ENCODE measurements around the gene OR6C75. TPM values are rescaled to one million over a fixed set of nuclear protein-coding genes. Genes with fewer than 3 reads are reported as not detected.
"Not testable (repeated sequence)": the region's sequence is repeated elsewhere in the genome, so short reads cannot be mapped to it uniquely, and the experiment has no call there.

The OR6C75 gene
- total RNA-seq, result not detected
- long read RNA-seq, result 0 reads

DNA sequence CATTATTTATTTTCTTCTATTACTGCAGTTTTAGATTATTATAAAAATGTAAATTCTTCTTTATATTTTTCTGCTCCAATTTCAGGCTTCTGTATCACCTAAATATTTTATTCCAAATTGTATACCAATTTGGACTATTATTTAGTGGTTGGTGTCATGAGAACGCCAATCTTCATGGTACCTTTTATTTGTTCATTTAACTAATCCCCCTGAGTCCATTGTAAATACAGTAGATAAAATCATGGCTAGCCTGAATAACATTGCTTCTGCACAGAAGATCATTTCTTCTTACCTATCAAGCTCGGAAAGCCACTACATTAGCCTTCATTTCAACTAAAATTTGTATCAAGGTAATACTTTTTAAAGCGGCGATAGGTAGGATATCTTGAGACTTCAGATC, at the start of gene OR6C75:
OR6C75 (plus strand) TSS at position 301 of the 400 bp plus-strand sequence. CDS start 2,136 bp downstream, outside the sequence.
- DNase-seq, result no peak
- intact Hi-C loops (cut with micrococcal nuclease), result no loop called here
- ATAC-seq, result no peak

DNA sequence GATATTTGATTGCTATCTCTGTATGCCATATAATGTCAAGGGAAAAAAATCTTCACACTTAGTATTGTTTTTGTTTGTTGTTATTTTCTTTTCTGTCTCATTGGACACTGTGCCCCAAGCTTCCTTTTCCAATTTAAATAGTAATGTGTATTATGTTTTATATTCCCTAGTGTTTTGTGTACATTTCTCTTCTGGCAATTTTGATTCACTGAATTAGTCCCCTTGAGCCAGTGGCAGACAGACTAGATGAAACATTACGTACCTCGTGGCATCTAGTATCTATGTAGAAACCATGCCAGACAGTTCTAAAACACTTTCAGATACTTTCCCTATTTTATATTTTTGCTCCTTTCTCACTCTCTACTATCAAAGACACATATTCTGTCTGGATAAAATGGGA, 48.7 kb upstream of the OR6C75 start, which contains the start of gene OR6C1:
OR6C1 (plus strand) TSS at position 301 of the 400 bp plus-strand sequence. CDS start 6,257 bp downstream, outside the sequence.
- DNase-seq, result no peak
- intact Hi-C loops (cut with micrococcal nuclease), result no loop called here
- ATAC-seq, result no peak

DNA sequence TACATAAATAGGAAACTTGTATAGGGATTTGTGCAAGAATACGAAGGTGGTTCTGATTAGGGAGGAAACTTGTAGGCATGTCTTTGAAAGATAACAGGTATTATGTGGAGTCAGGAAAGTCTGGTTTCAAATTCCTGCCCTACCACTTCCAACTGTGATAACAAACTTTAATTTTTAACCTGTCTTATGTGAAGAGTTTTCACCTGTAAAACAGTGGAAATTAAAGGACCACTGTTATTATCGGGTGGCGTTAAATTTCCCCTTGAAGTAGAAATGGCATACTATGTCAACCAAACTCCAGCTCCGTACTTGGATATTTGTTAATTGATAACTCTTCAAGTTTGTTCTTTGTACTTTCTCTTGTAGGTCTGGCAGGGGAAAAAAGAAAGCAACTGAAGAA, 42.6 kb upstream of the OR6C75 start:
- ATAC-seq (no peak), DNase-seq (no peak)
- intact Hi-C loops (cut with micrococcal nuclease), result no loop called here

DNA sequence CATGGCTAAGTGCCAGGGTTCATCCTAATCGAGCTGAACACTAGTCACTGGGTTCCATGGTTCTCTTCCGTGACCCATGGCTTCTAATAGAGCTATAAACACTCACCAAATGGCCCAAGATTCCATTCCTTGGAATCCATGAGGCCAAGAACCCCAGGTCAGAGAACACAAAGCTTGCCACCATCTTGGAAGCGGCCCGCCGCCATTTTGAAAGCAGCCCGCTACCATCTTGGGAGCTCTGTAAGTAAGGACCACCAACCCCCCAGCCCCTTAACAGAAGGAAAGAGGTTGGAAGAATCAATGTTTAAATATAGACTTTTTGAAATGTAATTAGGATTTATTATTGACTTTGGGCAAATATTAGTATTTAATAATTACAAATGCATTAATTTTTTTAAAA, 37.0 kb upstream of the OR6C75 start:
- intact Hi-C loops (cut with micrococcal nuclease); ATAC-seq: not testable (repeated sequence)

DNA sequence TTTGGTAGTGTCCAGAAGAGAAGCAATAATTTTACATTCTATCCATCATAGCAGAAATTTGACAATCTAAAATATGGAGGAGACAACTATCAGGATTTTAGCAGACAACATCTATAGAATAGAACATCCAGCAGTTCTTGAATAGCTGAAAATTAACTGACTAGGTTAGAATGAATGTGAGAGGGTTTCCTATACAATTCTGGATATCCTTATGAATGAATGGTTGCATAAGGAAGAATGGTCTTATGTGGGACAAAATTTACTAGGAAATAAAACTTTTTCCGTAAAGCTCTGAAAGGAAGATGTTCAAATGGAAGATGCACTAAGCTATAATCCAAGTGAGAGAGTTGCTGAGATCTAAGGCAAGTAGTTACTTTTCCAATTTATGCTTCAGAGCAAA, 32.3 kb upstream of the OR6C75 start, which contains the start of gene OR6C3:
OR6C3 (plus strand) TSS at position 301 of the 400 bp plus-strand sequence. CDS start 955 bp downstream, outside the sequence.
- intact Hi-C loops (cut with micrococcal nuclease), result no loop called here
- ATAC-seq, result no peak
- DNase-seq, result no peak

More for the DNA sequence above, 37.0 kb upstream of the OR6C75 start:
- not testable (repeated sequence) for DNase-seq

DNA sequence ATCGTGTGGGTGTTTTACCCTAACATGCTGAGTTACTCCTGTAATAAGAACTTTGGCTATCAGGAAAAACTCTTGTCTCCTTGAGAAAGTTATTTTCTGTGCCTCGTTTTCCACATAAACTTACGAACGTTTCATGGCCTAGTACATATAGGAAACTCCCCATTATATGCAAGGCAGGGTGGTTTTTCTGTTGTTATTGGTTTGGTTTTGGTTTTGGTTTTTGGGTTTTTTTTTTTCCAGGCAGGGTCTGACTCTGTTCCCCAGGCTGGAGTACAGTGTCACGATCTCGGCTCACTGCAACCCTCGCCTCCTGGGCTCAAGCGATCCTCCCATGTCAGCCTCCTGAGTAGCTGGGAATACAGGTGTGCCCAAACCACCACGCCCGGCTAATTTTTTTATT, 26.8 kb upstream of the OR6C75 start:
- DNase-seq (no peak), ATAC-seq (no peak)
- intact Hi-C loops (cut with micrococcal nuclease), result no loop called here

DNA sequence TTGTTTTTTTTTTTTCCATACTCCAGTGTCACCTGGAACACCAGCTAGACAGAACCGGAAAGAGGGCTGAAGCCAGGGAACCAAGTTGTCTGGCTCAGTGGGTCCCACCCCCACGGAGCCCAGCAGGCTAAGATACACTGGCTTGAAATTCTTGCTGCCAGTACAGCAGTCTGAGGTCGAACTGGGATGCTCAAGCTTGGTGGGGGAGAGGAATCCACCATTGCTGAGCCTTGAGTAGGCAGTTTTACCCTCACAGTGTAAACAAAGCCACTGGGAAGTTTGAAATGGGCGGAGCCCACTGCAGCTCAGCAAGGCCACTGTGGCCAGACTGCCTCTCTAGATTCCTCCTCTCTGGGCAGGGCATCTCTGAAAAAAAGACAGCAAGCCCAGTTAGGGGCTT, 7.4 kb upstream of the OR6C75 start:
- intact Hi-C loops (cut with micrococcal nuclease); ATAC-seq; DNase-seq: not testable (repeated sequence)

DNA sequence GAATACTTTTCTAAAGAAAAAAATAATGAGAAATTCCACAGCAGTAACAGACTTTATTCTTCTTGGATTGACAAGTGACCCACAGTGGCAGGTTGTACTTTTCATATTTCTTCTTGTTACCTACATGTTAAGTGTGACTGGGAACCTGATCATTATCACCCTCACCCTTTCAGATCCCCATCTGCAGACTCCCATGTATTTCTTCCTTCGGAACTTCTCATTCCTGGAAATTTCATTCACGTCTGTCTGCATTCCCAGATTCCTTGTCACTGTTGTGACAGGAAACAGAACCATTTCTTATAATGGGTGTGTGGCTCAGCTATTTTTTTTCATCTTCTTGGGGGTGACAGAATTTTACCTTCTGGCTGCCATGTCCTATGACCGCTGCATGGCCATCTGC, 2.3 kb downstream of the OR6C75 start:
- intact Hi-C loops (cut with micrococcal nuclease), result no loop called here
- ATAC-seq, result no peak
- no peak for DNase-seq

DNA sequence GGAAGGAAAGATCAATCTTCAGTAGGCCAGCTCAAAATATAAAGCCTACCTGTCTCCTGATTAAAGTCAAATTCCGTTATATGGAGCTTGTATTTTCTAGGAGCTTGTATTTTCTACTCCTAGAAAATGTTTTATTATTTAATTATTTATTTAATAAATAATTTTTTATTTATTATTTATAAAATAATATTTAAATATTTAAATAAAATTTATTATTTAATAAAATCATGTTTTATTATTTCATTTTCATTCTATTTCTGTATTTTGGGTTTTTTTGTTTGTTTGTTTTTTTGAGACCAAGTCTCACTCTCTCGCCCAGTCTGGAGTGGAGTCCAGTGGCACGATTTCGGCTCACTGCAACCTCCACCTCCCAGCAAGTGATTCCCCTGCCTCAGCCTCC, 9.7 kb downstream of the OR6C75 start:
- DNase-seq, result no peak
- intact Hi-C loops (cut with micrococcal nuclease), result no loop called here
- ATAC-seq, result no peak

DNA sequence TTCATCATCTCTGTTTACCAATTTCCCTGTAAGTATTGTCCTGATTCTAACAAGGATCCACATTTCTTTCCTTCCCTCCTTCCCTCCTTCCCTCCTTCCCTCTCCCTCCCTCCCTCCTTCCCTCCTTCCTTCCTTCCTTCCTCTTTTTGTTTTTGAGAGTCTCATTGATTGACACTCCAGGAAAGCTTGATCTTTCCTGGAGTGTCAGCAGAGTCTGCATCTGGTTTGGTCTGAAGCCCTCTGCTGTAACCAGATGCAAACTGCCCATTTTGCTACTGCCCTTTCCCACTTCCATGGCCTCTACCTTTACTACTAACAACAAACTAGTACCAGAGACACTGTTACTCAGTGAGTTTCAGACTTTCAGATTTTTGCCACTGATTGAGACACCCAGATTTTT, 23.1 kb downstream of the OR6C75 start:
- DNase-seq (no peak), ATAC-seq (no peak)
- intact Hi-C loops (cut with micrococcal nuclease), result no loop called here

DNA sequence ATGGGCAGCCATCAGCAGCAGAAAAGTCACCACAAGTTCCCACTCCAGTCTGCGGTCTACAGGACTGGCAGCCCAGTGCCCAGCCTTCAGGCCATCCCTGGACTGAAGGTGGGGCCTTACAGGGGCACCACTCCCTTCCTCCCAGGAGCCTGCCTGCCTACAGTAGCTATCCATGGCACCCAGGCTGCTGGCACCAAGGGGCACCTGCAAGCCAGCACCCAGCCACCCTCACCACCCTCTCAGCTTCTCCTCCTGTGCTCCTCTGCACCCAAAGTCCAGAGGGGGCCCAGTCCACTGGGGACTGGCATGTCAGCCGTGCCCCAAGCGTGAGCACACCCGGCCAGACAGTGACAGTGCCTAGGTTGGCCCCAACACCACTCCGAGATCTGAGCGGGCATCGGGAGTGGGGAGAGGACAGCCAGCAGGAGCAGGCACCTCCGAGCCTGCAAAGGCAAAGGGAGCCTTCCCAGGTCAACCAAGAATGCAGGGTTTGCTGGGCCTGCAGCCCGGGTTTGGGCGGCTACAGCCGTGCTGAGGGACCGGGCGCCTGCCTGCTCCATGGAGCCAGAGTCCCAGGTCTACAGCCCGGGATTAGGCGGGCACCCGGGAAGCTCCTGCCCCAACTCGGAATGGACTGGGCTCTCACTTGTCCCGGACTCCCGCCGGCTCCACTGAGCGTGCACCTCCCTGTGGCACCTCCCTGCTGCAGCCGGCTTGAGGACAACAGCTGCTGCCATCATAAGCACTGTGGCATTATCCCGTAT, 29.4 kb downstream of the OR6C75 start:
- intact Hi-C loops (cut with micrococcal nuclease), result no loop called here
- ATAC-seq (no peak), DNase-seq (no peak)

DNA sequence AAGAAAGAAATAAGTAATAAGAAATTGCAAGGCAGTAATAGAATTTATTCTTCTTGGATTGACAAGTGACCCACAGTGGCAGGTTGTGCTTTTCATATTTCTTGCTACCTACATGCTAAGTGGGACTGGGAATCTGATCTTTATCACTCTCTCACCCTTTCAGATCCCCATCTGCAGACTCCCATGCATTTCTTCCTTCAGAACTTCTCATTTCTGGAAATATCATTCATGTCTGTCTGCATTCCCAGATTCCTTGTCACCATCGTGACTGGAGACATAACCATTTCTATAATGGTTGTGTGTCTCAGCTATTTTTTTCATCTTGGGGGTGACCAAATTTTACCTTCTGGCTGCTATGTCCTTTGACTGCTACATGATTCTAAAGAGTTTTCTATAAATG, 33.6 kb downstream of the OR6C75 start:
- intact Hi-C loops (cut with micrococcal nuclease), result no loop called here
- no peak for DNase-seq
- no peak for ATAC-seq

DNA sequence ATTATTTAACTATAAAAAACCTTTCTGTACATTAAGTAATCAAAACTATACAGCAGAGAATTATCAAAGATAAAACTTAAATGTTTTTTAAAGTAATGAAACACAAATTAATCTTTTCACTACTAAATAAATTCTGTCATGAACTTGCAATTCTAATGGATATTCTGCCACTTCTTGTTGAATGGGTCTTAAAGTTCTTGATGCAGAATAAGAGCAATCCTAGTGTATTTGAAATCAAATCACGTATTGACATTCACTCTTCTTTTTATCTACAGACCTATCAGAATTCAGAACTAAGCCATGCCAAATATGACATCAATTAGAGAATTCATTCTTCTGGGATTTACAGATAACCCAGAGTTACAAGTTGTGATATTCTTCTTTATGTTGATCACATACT, 37.5 kb downstream of the OR6C75 start, which contains the start of gene OR6C65:
OR6C65 (plus strand) TSS at position 301 of the 400 bp plus-strand sequence; CDS start at position 301, 0 bp downstream.
- no peak for DNase-seq
- intact Hi-C loops (cut with micrococcal nuclease), result no loop called here
- ATAC-seq, result no peak

DNA sequence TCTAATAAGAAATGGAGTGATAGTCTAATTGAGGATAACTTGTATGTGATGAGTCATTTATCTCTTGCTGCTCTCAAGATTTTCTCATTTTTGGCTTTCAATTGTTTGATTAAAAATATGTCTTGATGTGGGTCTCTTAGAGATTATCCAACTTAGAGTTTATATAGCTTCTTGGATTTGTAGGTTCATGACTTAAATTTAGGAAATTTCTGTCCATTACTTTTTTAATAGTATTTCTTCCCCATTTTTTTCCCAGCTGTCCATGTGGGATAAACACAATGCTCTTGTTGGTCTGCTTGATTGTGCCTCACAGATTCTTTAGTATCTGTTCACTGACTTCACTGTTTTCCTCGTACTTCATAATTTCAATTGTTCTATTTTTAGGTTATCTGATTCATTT, 45.1 kb downstream of the OR6C75 start:
- intact Hi-C loops (cut with micrococcal nuclease), result no loop called here

DNA sequence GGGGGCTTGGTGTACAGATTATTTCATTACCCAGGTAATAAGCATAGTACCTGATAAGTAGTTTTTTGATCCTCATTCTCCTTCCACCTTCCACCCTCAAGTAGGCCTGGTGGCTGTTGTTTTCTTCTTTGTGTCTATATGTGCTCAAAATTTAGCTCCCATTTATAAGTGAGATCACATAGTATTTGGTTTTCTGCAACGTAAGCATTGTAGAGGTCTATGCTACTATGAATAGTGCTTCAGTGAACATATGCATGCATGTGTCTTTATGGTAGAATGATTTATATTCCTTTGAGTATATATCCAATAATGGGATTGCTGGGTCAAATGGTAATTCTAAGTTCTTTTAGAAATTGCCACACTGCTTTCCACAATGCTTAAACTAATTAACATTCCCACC, 46.4 kb downstream of the OR6C75 start:
- intact Hi-C loops (cut with micrococcal nuclease); DNase-seq; ATAC-seq: not testable (repeated sequence)

More for the DNA sequence above, 45.1 kb downstream of the OR6C75 start:
- DNase-seq, result no peak
- ATAC-seq, result no peak

DNA sequence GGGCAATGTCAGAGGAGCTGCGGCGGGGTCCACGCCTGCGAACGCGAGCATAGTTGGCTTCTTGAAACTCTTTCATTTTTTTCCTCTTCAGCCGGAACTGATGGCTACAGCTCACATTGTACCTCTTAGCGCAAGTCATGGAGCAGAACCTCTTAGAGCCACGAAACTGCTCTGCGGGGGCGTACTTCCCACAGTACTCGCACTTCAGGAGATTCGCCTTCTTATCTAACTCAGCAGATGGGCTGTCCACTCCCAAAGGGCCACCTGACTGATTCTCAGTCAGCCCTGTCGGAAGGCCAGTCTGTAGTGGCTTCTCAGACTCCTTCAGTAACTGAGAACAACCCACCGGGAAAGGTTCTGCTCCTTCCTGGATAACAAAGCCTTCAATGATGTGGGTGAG, 49.4 kb downstream of the OR6C75 start:
- ATAC-seq; DNase-seq; intact Hi-C loops (cut with micrococcal nuclease): not testable (repeated sequence)

DNA sequence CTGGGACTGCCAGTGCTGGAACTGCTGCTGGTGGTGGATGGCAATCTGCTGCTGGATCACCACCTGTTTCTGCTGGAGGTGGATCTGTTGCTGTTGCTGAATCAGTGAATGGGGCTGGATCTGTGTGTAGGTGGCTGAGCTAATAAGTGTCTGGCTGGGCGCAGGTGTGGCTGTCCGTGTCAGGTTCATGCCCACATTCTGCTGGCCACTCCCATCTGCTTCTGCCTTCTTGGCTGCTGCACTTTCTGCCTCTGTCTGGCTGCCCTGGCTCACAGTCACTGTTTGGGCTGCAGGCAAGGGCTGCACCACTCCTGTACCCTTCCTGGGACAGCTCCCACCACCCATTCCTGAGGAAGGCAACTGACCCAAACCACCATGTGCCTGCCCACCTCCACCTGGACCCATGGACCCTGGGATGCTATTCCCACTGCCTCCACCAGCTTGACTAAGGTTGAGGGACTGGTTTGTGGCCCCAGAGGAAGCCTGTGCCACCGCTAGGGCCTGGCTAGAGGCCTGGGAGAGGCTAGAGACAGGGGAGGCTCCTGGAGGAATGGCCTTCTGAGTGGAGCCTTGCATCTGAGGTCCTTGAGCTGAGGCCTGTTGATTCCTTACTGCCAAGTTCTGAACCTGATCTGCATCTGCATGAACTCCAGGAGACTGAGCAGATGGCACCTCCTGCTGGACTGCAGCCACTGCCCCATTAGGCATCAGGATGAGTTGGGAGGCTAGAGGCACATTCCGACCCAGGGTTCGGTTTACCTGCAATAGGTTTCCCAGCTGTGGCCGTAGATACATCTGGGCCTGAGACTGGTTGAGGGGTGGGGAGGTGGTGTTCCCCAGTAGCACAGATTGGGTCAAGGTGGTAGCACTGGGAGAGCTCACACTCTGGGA, 51.0 kb downstream of the OR6C75 start:
- ATAC-seq; DNase-seq; intact Hi-C loops (cut with micrococcal nuclease): not testable (repeated sequence)

DNA sequence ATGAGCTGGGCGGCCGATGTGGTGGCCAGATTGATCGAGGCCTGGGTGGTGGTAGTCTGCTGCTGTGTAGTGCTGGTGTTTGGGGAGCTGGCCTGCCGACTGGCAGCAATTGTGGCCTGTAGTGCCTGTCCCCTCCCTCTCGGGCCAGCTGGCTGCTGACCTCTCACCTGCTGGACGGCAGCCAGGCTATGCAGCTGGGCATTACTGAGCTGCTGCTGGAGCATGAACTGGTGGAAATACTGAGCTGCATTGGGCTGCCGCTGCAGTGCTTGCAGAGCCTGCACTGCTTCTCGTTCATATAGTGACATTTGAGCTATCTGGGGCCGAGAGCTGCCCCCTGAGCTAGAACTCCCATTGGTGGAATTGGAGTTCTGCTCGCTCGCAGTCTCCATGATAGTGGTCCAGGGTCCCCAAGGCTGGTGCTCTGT, 51.6 kb downstream of the OR6C75 start:
- DNase-seq; intact Hi-C loops (cut with micrococcal nuclease); ATAC-seq: not testable (repeated sequence)

DNA sequence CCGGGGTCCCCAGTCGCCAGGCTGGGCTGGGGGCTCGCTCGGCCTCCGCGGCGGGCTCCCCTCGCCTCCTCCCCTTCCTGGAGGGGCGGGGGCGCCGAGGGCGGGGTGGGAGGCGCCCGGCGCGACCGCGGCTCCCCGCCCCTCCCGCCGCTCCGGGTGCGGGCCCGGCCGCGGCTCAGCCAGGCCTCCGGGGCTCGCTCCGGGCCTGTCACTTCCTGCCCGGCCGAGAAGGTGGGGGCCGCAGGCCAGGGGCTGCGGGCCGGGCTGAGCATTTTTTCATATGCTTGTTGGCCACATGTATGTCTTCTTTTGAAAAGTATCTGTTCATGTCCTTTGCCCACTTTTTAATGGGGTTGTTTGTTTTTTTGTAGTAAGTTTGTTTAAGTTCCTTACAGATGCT, 52.1 kb downstream of the OR6C75 start:
- peak; percentile 72 for ATAC-seq
- intact Hi-C loops (cut with micrococcal nuclease); DNase-seq: not testable (repeated sequence)

DNA sequence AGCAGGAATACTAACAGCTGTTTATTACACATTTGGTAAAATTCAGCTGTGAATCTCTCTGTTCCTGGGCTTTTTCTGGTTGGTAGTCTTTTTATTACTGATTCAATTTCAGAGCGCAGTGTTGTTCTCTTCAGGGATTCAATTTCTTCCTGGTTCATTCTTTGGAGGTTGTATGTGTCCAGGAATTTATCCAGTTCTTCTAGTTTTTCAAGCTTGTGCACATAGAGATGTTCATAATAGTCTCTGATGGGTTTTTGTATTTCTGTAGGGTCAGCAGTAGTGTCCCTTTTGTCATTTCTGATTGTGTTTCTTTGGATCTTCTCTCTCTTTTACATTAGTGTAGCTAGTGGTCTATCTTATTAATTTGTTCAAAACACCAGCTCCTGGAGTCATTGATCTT, 54.2 kb downstream of the OR6C75 start:
- ATAC-seq, result no peak
- no peak for DNase-seq
- intact Hi-C loops (cut with micrococcal nuclease), result no loop called here

Data from left ventricle myocardium superior (tissue), 1 donor.